ENCODE data around the gene KIF21A.

DNA sequence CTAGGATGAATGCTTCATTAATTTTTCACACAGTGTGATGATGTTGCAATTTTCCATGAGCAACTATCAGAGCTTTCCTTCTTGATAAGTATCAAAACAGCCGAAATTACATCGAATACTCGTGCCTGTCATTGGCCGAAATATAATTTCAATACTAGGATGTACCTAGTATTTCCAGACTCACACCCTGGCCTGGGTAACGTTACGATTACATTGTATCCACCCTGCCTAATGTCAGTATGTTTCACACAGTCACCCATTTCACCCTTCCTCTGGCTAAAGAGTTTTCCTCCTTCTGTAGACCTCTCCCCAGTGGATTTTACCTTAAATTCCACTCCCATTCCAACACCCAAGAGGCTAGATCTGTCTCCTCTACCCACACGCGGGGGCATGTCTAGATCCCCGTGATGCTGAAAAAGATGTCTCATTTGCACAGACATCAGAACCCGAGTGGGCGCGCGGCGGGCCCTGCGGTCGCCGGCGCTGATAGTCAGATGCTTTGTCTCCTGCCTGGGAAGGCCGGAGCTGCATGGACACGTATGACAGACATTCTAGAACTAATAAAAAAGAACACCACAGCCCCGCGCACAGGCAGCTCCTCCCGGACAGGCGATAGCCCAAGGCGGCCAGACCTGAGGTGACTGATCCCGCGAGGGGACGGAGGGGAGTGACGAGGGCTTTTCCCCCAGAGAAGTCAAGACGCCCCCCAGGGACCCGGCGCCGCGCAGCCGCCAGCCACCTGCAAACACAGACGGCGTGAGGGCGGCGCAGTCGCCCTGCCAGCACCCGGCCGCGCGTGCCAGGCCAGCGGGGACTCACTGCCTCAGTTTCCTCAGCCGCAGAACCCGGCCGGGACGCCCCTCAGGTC, 723 bp downstream of the KIF21A start:
- TF ChIP-seq JUN (CRISPR knock-in tag; IDR thresholded peaks at IDR 0.05) (no peak), ATF7-NPFF (CRISPR knock-in tag; IDR thresholded peaks at IDR 0.05; ENCODE audit: low read depth) (no peak), ZFP36L1 (CRISPR knock-in tag; IDR thresholded peaks at IDR 0.05) (no peak), ZNF597 (CRISPR knock-in tag; IDR thresholded peaks at IDR 0.05) (no peak), KLF6 (CRISPR knock-in tag; IDR thresholded peaks at IDR 0.05) (peak; percentile 17; the same call in 1 of the 2 replicates), ELF4 (CRISPR knock-in tag; IDR thresholded peaks at IDR 0.05; ENCODE audit: borderline replicate concordance) (no peak), CTCF (CRISPR knock-in tag; IDR thresholded peaks at IDR 0.05) (no peak), DPF2 (CRISPR knock-in tag; IDR thresholded peaks at IDR 0.05; ENCODE audit: borderline replicate concordance, low read depth) (no peak), ZBTB7A (CRISPR knock-in tag; IDR thresholded peaks at IDR 0.05) (no peak), FOXM1 (CRISPR knock-in tag; IDR thresholded peaks at IDR 0.05) (no peak), EP300 (IDR thresholded peaks at IDR 0.05; ENCODE audit: low read depth in 2 of 2, low read length in 2 of 2) (no peak), EP300 (CRISPR knock-in tag; IDR thresholded peaks at IDR 0.05; ENCODE audit: borderline replicate concordance) (no peak), USF2 (IDR thresholded peaks at IDR 0.05; ENCODE audit: low read depth, low read length) (no peak), USF2 (CRISPR knock-in tag; IDR thresholded peaks at IDR 0.05; ENCODE audit: borderline replicate concordance) (no peak), FOSL1 (CRISPR knock-in tag; IDR thresholded peaks at IDR 0.05; ENCODE audit: borderline replicate concordance) (no peak)
